Left lung (tissue), 10 donors: Measurements from ENCODE around the gene OR52B6. TPM values are rescaled to one million over a fixed set of nuclear protein-coding genes. Genes with fewer than 3 reads are reported as not detected.

Experiments used
- ATAC-seq: fragments of 200-7000 bp; cut with Tn5 transposase; one replicate; pipeline ENCODE4 v1.9.1; 2020; ENCODE audit warnings: moderate library complexity
- DNase-seq, 4 donors: peaks; one replicate each; pipeline ENCODE4 v3.0.0-alpha.2; 2013 to 2020
- H3K27ac ChIP-seq, 2 donors: fragments of 200-600 bp; sonication (generic) in 1 of 2; one replicate each; pipeline versions ENCODE4 v1.5.0 to v1.8.0; 2020 to 2021
- H3K27me3 ChIP-seq, 2 donors: fragments of 200-600 bp; sonication (generic) in 1 of 2; one replicate each; pipeline versions ENCODE4 v1.5.0 to v1.8.0; 2020 to 2021
- H3K36me3 ChIP-seq, 2 donors: fragments of 200-600 bp; sonication (generic) in 1 of 2; one replicate each; pipeline versions ENCODE4 v1.5.0 to v1.8.0; 2020 to 2021
- H3K4me1 ChIP-seq, 2 donors: fragments of 200-600 bp; one replicate each; pipeline ENCODE4 v1.8.0; 2021
- H3K4me3 ChIP-seq, 2 donors: fragments of 200-600 bp; sonication (generic) in 1 of 2; one replicate each; pipeline versions ENCODE4 v1.5.0 to v1.8.0; 2020 to 2021; ENCODE audit warnings: mild to moderate bottlenecking in 1 of 2
- H3K9me3 ChIP-seq, 2 donors: fragments of 200-600 bp; sonication (generic) in 1 of 2; one replicate each; pipeline versions ENCODE4 v1.5.0 to v1.8.0; 2020 to 2021
- intact Hi-C, 2 donors: fragments of 100-400 bp; cut with DNase I; formaldehyde crosslinking; loops; one replicate each; pipeline versions ENCODE4 v1.11.2 to v1.14.2; 2022
- polyA plus RNA-seq, 6 donors: library from polyadenylated mRNA; unstranded; fragments of 120-200 nt; gene quantifications; one replicate each; pipeline ENCODE4 v1.2.1, GENCODE V29; 2013; ENCODE audit not compliant: insufficient read length in 6 of 6
- total RNA-seq, 2 donors: library from RNA; stranded (reverse); fragmentation: NEBNext Ultra II Directional; extraction: Animal tissue kit (Norgen Biotek cat#: 25700); gene quantifications; one replicate each; pipeline ENCODE4 v1.2.1, GENCODE V29; 2021
- TF ChIP-seq, protein P1 (sequence below), 2 donors: fragments of 200-600 bp; sonication (generic) in 1 of 2; IDR thresholded peaks; one replicate each; pipeline versions ENCODE4 v1.5.0 to v1.8.0; 2021; ENCODE audit warnings: antibody characterized with exemption in 2 of 2
- donor health status: DM: no; HTN: yes; CAD: no.
- donor health status: DM: no; HTN: no; CAD: no.

OR52B6 gene
- total and polyA plus RNA-seq, 8 donors: 0.17 to 0.56 (median 0.42) TPM; not detected in 2

DNA sequence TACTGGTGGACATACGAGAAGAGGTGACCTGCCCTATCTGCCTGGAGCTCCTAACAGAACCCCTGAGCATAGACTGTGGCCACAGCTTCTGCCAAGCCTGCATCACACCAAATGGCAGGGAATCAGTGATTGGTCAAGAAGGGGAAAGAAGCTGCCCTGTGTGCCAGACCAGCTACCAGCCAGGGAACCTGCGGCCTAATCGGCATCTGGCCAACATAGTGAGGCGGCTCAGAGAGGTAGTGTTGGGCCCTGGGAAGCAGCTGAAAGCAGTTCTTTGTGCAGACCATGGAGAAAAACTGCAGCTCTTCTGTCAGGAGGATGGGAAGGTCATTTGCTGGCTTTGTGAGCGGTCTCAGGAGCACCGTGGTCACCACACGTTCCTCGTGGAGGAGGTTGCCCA, 22.6 kb downstream of the OR52B6 start:
- no peak for ATAC-seq
- intact Hi-C loops: no loop called here
- H3K27me3 ChIP-seq: no peaks in the 10 kb centered on the region
- peaks cover 0 to 4% of the 10 kb centered on the region in 2 donors for H3K36me3 ChIP-seq
- no peak overlapping the region for H3K4me3 ChIP-seq
- no peak overlapping the region for H3K27ac ChIP-seq
- TF ChIP-seq, protein P1, sequence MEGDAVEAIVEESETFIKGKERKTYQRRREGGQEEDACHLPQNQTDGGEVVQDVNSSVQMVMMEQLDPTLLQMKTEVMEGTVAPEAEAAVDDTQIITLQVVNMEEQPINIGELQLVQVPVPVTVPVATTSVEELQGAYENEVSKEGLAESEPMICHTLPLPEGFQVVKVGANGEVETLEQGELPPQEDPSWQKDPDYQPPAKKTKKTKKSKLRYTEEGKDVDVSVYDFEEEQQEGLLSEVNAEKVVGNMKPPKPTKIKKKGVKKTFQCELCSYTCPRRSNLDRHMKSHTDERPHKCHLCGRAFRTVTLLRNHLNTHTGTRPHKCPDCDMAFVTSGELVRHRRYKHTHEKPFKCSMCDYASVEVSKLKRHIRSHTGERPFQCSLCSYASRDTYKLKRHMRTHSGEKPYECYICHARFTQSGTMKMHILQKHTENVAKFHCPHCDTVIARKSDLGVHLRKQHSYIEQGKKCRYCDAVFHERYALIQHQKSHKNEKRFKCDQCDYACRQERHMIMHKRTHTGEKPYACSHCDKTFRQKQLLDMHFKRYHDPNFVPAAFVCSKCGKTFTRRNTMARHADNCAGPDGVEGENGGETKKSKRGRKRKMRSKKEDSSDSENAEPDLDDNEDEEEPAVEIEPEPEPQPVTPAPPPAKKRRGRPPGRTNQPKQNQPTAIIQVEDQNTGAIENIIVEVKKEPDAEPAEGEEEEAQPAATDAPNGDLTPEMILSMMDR (IDR thresholded peaks at IDR 0.05): no peak
- no peak for DNase-seq
- peaks cover 0 to 5% of the 10 kb centered on the region in 2 donors for H3K4me1 ChIP-seq
- no peaks in the 10 kb centered on the region for H3K9me3 ChIP-seq

DNA sequence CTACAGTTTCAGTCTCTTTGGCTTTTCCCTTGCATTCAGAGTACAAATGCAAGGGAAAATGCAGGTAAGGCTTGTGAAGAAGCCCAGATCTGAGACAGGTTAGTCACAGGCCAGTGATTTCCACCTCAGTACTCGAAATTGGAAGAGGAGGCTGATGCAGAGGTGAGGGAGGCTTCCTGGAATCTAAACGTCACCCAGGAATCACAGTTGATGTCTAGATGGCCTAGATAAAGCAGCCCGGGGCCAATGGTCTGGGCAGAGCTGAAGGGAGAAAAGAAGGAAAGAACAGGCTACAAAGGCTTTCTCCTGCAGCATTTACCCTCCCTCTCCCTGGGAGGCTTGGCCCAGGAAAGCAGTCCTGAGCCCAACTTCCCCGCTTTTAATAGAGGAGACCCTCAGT, 24.2 kb downstream of the OR52B6 start:
- Histone ChIP-seq H3K4me1 (no peaks in the 10 kb centered on the region), H3K27me3 (no peaks in the 10 kb centered on the region), H3K27ac (no peak overlapping the region), H3K9me3 (no peaks in the 10 kb centered on the region), H3K36me3 (peaks cover 0 to 4% of the 10 kb centered on the region in 2 donors), H3K4me3 (no peak overlapping the region)
- TF ChIP-seq, protein P1 (IDR thresholded peaks at IDR 0.05): no peak
- no peak for DNase-seq
- intact Hi-C loops: no loop called here
- no peak for ATAC-seq

DNA sequence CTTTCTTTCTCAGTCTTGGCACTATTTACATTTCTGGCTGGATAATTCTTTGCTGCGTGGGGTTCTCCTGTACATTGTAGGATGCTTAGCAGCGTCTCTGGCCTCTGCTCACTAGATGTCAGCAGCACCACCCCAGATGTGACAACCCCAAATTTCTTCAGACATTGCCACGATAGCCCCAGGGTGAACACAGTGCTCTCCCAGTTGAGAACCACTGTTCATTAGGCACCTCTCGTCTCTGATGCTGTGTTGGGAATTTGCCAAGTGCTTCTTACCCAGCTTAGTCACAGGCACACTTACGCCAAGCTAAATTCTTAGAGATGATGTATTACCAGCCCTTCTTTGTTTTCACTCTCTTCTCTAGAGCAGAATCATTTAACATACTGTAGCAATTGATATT, 25.2 kb downstream of the OR52B6 start:
- Histone ChIP-seq H3K4me1 (no peaks in the 10 kb centered on the region), H3K27me3 (no peaks in the 10 kb centered on the region), H3K4me3 (no peak overlapping the region), H3K9me3 (no peaks in the 10 kb centered on the region), H3K27ac (no peak overlapping the region), H3K36me3 (peaks cover 0 to 4% of the 10 kb centered on the region in 2 donors)
- TF ChIP-seq, protein P1 (IDR thresholded peaks at IDR 0.05): no peak
- peak; percentile 40 for ATAC-seq
- no peak for DNase-seq
- intact Hi-C loops: no loop called here

DNA sequence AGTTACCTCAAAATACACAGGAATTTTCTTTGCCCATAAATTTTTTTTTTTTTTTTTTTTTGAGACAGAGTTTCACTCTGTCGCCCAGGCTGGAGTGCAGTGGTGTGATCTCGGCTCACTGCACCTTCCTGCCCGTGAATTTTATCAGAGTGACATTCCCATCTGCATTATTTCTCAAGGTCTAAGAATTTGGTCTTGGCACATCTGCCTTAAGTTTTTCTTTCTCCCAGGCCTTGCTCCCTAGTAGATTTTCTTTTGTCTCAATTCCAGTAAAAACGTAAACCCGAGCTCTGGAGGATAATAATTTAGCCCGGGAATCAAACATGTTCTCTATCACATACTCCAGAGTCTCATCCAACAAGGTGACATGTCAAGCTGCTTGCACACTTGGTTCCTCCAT, 28.1 kb downstream of the OR52B6 start:
- peaks cover 0 to 4% of the 10 kb centered on the region in 2 donors for H3K36me3 ChIP-seq
- intact Hi-C loops: no loop called here
- H3K27me3 ChIP-seq: no peaks in the 10 kb centered on the region
- H3K4me3 ChIP-seq: no peak overlapping the region
- DNase-seq (no peak), ATAC-seq (no peak)
- TF ChIP-seq, protein P1 (IDR thresholded peaks at IDR 0.05): no peak
- no peaks in the 10 kb centered on the region for H3K4me1 ChIP-seq
- no peaks in the 10 kb centered on the region for H3K9me3 ChIP-seq
- H3K27ac ChIP-seq: no peak overlapping the region

DNA sequence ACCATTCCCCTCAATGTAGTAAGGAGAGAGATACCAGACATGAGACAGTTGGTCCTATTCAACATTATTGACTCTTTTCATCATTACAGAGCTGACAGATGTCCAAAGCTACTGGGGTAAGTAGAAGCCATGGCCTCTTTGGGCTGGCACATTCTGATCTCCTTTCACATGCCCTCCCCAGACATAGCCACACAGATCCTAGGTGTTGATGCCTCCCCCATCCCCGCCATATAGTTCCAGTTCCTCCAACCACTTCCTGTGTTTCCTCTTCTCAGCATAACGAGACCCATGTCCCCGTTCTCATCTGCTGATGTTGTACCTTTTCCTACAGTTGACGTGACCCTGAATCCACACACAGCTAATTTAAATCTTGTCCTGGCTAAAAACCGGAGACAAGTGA, 29.8 kb downstream of the OR52B6 start:
- H3K4me3 ChIP-seq: no peak overlapping the region
- DNase-seq (no peak), ATAC-seq (no peak)
- no peak overlapping the region for H3K27ac ChIP-seq
- no peaks in the 10 kb centered on the region for H3K27me3 ChIP-seq
- no peaks in the 10 kb centered on the region for H3K36me3 ChIP-seq
- no peaks in the 10 kb centered on the region for H3K9me3 ChIP-seq
- intact Hi-C loops: no loop called here
- TF ChIP-seq, protein P1 (IDR thresholded peaks at IDR 0.05): no peak
- H3K4me1 ChIP-seq: no peaks in the 10 kb centered on the region
